ENCODE measurements around the gene TXNDC2.
"Not testable (repeated sequence)": the region's sequence is repeated elsewhere in the genome, so short reads cannot be mapped to it uniquely, and the experiment has no call there.

The TXNDC2 gene

DNA sequence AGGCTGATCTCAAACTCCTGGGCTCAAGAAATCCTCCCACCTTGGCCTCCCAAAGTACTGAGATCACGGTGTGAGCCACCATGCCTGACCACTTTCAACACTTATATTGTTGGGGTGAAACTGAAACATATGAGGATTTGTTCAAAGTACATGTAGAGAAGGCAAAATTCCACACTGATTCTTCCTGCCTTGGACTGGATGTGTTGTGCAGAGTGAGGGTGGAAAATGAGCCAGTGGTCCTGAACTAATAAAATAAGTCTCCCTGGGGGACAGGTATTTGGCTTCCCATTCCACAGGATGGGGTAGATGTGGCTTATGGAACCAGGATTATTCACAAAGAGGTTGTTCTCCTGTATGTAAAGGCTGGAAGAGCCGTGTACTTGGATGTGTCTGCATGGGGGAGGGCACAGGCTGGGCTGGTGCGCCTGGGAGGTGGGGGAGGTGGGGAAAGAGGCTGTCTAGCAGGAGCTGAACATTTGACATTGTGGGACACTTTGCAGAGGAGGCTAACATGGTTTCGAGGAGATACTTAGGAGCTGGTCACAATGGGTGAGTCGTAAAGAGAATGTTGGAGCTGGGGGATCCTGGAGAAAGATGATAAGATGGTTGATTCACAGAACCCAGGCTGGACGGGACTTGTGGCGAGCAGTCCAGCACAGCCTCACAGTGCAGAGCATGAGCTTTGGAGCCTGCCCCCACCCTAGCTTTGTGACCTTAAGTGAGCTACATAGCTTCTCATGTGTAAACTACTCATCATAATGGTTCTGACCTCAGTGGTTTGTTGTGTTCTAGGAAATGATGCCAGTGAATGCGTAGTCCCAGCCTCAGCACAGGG, at the start of gene TXNDC2:
TSS of gene TXNDC2 (plus strand) at position 804 of the 835 bp plus-strand sequence. CDS start 708 bp downstream, outside the sequence.
- no peak for DNase-seq

DNA sequence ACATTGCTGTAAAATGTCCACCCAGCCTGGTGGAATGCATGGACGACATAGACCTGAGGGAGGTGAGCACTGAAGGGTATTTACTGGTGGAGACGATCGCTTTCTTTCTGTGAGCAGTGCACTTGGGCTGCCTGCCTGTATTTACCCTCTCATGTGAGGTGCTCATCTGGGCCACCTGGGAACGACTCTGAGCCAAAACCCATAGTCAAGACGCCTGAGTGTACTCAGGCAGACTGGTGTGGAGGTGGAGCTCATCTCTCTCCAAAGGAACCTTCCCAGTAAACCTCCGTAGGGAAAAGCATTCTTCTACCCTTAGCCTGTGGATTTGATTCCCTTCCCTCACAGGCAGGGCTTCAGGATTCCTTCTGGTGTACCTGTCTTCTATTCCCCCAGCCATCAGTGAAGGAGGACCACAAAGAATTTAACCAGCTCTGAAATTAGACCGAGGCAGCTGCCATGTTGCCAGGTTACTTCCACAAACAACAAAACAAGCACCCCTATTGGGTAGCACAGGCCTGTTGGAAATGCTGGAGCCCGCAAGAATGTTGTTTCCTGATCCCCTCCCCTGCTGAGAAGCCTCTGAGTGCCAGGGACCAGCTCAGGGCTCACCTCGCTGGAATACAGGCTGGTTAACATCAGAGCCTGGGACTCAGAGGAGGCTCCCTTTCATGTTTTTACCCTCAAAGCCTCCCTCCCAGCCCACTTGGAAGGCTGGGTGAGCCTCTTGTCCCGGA, 47.5 kb upstream of the TXNDC2 start:
- peak; percentile 54 for DNase-seq

DNA sequence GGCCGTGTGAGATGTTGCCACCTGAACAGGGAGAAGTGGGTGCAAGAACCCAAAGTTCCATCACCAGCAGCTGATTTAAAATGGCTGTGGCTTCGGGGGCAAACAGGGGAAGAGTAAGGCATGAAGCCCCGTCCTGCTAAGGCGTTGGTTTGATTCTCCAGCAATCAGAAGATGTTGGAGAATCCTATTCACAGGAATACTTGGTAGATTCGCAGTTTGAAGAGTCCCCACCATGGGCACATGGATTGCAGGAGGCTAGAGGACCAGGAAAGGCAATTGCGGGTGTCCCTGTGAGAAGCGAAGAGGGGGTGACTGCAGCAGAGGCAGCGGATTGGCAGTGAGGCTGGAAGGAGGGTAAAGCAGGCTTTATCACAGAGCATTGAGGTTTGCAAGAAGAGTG, 46.6 kb upstream of the TXNDC2 start:
- no peak for DNase-seq

DNA sequence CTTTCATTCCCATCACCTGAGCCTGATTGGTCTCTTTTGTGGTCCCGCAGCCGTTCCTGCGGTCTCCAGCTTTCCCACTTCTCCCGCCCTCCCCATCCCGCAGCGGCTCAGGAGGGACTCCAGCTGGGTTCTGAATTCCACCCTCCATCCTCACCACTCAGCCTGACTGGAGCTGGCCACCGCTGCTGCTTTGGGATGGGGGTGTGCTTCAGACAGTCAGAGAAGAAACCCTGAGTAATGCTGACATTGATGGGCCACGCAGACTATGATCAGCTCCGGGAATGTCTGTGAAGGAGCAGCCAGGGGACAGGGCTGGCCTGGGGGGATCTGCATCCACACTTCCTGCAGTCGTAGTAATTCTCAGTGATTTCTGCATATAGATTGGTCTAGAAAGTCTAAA, 45.9 kb upstream of the TXNDC2 start:
- DNase-seq = no peak

DNA sequence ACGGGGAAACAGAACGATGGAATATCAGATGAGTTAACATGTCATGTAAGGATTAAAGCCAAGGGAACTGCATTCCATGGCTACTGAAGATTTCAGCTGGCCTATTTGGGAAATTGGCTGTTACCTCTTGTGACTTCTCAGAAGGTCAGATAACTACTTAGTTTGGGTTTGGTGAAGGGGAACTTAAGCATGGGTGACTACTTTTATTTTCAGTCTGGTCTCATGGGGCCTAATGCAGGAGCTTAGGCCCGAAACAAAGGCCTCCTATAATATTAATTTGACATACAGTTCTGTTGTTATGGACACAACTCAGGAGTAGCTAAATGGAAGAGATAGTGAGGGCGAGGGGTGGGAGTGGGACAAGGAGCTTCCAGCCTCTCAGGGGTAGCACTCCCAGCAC, 44.0 kb upstream of the TXNDC2 start:
- no peak for DNase-seq

- DNase-seq = no peak
These were observed 43.3 kb upstream of the TXNDC2 start for GRCh38 chr18:9842448-9842847.

GRCh38 chr18:9845256-9845655, 40.5 kb upstream of the TXNDC2 start:
- DNase-seq = no peak

- no peak for DNase-seq
These were observed 39.4 kb upstream of the TXNDC2 start for GRCh38 chr18:9846162-9846925.

DNA sequence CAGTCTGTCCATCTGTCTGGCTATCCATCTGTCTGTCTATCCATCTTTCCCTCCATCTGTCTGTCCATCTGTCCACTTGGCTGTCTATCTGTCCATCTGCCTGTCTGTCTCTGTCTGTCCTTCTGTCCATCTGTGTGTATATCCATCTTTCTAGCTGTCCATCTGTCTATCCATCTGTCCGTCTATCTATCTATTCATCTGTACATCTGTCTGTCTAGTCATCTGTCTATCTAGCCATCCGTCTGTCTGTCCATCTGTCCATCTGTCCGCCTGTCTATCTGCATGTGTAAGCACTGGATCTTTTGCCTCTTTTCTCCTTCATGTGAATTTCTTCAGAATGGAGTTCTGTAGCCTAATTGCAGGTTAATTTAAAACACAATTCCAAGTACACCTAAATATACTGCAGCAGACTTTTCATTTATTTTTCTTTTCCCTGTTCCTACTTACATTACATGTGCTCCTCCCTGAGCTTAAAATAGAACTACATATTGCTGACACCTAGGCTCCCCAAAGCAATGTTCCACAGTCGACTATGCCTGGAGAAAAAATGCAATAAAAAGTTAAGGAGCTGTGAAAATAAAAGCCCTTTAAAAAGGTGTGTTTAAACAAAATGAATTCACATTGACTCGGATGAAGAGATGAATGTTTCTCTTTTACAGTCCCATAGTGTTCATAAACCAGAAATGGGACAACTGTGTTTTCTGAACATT, 37.4 kb upstream of the TXNDC2 start:
- no peak for DNase-seq

- DNase-seq = no peak
These were observed 36.1 kb upstream of the TXNDC2 start for GRCh38 chr18:9849407-9850283.

GRCh38 chr18:9850309-9850708, 35.5 kb upstream of the TXNDC2 start:
- no peak for DNase-seq

DNA sequence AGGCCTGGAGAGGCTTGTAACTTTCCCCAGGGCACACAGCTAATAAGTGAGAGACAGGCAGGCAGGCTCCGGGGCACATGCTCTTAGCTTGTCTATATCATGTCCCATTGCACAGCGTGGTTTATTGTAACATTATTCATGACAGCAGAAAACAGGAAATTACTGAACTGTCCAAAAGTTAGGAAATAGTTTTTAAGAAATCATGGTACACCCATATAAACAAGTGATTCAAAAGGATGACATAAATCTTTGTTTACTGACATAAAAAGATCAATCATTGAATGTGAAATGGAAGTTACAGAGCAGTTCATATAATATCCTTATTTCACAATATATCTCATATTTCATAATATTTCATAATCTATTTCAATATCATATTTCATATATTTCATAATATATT, 34.3 kb upstream of the TXNDC2 start:
- no peak for DNase-seq

DNA sequence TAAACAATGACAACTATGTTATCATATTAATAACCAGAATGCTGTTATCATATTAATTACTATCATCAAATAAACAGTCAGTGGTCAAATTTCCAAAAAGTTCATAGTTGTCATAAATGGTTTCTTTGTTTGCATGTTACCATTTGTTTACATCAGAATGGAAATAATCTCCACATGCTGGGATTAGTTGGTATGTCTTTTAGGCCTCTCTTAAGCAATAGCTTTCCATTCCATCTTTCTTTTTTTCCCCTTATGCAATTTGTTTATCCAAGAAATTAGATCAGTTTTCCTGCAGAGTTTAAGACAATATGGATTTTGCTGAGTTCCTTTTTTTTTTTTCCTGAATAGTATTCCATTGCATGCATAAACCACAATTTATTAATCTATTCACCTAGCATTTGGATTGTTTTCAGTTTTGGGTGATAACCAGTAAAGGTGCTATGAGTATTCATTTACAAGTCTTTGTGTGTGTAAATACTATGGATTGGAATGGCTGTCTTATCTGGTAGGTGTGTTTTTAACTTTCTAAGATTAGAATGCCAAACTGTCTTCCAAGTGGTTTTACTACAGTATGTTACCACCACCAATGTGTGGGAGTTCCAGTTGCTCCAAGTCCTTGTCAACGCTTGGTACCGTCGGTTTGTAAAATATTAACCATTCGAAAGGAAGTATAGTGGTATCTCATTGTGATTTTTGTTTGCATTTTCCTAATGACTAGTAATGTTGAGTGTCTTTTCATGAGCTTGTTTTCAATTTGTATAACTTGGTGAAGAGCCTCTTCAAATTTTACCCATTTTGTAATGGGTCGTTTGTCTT, 33.3 kb upstream of the TXNDC2 start:
- no peak for DNase-seq

DNA sequence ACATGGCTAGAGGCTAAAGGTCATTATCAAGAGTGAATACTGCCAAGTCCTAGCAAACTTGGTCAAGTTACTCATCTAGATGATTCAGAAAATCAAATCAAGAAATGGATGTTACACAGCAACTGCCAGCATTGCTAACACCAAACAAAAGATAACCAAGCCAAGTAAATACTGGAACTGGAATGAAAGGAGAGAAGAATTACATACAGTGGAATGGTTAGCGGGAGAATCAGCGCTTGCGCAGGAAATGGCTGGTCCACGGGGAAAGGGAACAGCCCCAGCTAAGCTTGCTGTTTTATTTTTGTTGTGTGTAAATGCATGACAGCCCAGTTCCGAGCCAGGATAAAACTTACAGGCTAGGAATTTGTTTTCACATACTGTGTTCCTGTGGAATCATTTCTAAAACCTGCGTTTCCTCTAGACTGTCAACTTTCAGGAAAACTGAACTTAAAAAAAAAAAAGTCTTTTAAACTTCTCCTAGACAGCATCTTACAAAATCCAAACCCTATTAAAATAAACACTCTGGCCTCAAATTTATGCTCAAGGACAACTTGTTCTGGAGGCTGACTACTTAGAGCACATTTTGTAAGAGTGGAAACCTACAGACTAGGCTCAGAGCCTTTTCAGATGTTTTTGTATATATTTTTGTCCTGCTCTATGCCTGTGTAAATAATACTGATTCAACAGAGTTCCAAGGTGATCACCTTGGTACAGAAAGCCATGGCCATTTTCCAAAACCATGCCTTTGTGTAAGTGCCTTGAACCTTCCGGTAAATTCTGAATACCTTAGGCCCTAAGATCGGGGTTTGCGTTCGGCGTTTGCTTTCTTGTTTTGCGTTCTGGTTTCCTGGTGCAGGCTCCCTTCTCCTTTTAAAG, 30.7 kb upstream of the TXNDC2 start:
- DNase-seq = no peak

GRCh38 chr18:9855681-9856080, 30.1 kb upstream of the TXNDC2 start:
- DNase-seq = no peak

DNA sequence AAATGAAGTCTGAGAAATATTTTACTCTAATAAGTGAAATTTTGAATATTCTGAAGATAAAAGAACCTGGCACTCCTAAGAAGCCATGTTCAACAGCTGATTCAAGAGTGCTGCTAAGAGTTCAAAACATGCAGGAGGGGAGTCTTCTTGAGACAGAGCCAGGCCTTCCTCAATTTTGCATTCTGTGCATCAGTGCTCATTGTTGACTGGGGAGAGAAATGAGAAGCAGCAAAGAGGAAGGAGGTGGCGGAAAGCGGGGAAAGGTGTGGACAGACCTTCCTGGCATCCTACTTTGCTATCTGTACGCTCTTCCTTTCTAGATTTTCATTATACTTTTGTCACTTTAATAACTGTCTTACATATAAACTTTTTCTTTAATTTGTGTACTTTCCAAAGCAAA, 29.7 kb upstream of the TXNDC2 start:
- no peak for DNase-seq

GRCh38 chr18:9857479-9857998, 28.2 kb upstream of the TXNDC2 start:
- DNase-seq = not testable (repeated sequence)

- DNase-seq = no peak
These were observed 27.1 kb upstream of the TXNDC2 start for GRCh38 chr18:9858642-9859041.

GRCh38 chr18:9859232-9859631, 26.5 kb upstream of the TXNDC2 start:
- DNase-seq = no peak

DNA sequence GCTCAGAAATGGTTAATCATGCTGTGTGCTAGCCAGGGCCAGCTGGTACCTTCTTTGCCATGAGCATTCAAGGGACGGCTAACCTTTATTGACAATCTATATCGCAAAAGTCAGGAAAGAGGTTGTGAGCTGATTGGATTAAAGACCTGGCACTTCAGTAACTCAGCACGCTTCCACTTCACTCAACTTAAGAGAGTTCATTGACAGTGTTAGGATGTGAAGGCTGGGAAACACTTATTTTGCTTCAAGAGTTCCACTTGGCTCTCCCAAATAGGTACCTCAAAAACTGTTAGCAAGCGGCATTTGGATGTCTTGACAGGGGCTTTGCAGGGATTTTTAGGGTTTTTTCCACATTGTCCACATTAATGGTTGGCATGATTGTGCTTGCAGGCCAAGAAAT, 25.1 kb upstream of the TXNDC2 start:
- DNase-seq = no peak
